NCI-H1436 treated with DMSO at 0.1 percent for 48 hours (cell line): ENCODE results near the gene CCL25.

Experiments used
- DNase-seq: peaks from one replicate; lab custom pipeline; 2025; lab: John Stamatoyannopoulos, UW

CCL25 gene

GRCh38 chr19:8109890-8110662 lies 57.5 kb downstream of the CCL25 start:
- DNase-seq: no peak

- DNase-seq: no peak
Measured at GRCh38 chr19:8110931-8111330, 58.4 kb downstream of the CCL25 start.

GRCh38 chr19:8111376-8111775 lies 58.8 kb downstream of the CCL25 start:
- DNase-seq: no peak
